GM13977 (cell line): ENCODE data around the gene TRIM46.
"Not testable (repeated sequence)": the region's sequence is repeated elsewhere in the genome, so short reads cannot be mapped to it uniquely, and the experiment has no call there.

Experiments
- DNase-seq: peaks from one replicate; pipeline ENCODE4 v3.0.0; 2012; ENCODE audit warnings: low spot score
- in situ Hi-C: fragments of 300-500 bp; cut with MboI; formaldehyde crosslinking; loops from one replicate; pipeline ENCODE4 v1.12.0; 2022; ENCODE audit warnings: low sequenced_read_pairs, low pct_unique_long_range_greater_than_20kb, mixed read lengths, inconsistent platforms; ENCODE audit not compliant: unreplicated experiment
- TF ChIP-seq, protein P1 (sequence below): IDR thresholded peaks from 2 replicates; pipeline ENCODE4 v1.5.1; 2012; ENCODE audit warnings: mild to moderate bottlenecking, control low read depth; ENCODE audit not compliant: insufficient read depth; ENCODE audit errors: extremely low read depth, missing control alignments

TRIM46 gene

GRCh38 chr1:155228096-155228427 lies 54.4 kb downstream of the TRIM46 start:
- TF ChIP-seq, protein P1, sequence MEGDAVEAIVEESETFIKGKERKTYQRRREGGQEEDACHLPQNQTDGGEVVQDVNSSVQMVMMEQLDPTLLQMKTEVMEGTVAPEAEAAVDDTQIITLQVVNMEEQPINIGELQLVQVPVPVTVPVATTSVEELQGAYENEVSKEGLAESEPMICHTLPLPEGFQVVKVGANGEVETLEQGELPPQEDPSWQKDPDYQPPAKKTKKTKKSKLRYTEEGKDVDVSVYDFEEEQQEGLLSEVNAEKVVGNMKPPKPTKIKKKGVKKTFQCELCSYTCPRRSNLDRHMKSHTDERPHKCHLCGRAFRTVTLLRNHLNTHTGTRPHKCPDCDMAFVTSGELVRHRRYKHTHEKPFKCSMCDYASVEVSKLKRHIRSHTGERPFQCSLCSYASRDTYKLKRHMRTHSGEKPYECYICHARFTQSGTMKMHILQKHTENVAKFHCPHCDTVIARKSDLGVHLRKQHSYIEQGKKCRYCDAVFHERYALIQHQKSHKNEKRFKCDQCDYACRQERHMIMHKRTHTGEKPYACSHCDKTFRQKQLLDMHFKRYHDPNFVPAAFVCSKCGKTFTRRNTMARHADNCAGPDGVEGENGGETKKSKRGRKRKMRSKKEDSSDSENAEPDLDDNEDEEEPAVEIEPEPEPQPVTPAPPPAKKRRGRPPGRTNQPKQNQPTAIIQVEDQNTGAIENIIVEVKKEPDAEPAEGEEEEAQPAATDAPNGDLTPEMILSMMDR, result no peak
- in situ Hi-C loops, result no loop called here
- no peak for DNase-seq

DNA sequence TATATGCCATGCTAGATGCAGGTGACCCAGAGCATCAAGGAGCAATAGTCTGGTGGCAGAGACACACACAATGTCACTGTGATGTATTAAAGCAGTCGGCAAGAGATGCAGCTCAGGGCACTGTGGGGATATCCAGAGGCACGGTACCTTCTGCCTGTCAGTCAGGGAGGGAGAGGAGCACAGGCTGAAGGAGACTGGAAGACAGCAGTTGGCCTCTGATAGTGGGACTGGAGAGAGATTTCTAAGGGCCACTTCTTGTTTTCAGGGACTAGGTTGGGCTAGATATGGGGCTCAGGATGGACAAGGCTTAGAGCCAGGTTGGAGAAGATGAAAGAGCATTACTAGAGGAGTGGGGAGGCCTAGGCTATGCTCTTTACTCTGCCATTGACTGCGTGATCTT lies 57.7 kb downstream of the TRIM46 start:
- in situ Hi-C loops, DNase-seq: not testable (repeated sequence)

DNA sequence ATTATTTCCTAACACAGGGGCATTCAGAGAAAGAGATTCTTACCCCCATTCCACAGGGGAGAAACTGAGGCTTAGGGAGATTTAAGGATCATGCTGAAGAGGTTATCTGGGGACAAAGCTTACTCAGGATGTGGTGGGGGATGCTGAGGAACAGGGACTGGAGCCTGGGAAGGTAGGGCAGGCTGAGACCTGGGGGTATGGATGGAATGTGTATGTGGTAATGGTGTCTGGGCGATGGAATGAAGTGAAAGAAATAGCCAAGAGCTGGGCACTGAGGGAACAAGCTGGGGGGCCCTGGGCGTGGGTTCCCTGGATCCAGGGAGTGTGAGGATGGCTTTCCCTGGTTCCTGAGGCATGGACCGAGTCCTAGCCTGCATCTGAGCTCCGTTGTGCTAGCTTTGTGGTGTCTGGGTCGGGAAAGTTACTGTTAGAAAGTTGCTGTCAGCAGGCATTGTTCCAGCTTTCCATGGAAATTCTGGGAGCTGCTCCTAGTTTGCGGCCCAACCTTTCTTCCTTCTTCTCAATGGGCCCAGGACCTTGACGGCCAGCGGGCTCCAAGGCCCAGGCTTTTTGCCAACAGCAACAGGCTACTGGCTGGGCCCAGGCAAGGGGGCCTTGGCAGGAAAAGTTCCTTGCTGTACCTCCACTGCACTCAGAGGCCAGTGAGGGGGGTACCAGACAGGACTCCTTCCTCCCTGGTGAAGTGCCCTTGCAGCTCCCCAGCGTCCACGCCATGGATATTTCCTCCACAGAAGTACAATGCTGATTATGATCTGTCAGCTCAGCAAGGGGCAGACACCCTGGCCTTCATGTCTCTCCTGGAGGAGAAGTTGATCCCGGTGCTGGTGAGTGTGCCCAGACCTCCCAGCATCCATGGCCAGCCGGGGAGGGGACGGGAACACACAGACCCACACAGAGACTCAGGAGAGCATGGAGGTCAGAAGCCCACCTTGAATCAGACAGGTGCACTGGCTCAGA lies 58.6 kb downstream of the TRIM46 start:
- in situ Hi-C loops, DNase-seq: not testable (repeated sequence)

DNA sequence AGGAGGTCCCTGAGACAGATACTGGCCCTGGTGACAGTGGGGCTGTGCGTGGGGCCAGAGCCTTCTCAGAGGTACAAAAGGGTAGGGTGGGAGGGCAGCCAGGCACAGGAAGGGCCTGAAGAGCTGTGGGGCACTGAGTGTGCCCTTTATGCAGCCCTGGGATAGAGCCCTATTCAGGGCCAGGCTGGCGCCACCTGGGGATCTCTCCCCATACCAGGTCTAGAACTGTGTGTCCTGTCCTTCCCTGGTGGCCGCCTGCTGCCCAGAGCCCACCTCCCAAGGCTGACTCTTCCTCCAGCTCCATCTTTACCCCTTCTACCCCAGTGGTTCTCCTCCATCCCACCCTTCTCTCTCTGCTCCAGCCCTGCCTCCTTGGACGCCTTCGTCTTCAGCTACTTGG lies 59.9 kb downstream of the TRIM46 start:
- in situ Hi-C loops, DNase-seq: not testable (repeated sequence)
